NCI-H226 (cell line): ENCODE results near the gene PHF21B.

Experiments
- DNase-seq: peaks from one replicate; pipeline ENCODE4 v3.0.0-alpha.2; 2015

Gene PHF21B

DNA sequence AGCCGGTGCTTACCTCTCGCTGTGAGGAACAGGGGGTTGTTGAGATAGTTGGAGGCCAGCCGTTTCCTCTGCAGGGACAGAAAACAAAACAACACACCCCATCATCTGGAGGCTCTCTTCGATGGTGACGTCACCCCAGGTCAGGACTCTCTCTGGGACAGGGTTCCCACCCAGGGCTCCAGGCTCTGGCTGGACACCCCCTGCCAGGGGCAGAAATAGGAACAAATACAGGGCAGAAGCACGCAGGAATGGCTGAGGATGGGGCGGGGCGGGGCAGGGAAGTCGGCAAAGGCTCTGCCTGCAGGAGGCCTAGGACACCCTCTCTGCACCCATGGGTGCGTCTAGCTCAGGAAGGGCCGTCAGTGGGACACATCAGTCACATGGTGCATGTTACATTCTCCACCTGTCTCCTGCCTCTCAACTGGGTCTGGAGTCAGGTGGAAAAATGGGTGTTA is 118.5 kb downstream of the PHF21B start:
- no peak for DNase-seq

DNA sequence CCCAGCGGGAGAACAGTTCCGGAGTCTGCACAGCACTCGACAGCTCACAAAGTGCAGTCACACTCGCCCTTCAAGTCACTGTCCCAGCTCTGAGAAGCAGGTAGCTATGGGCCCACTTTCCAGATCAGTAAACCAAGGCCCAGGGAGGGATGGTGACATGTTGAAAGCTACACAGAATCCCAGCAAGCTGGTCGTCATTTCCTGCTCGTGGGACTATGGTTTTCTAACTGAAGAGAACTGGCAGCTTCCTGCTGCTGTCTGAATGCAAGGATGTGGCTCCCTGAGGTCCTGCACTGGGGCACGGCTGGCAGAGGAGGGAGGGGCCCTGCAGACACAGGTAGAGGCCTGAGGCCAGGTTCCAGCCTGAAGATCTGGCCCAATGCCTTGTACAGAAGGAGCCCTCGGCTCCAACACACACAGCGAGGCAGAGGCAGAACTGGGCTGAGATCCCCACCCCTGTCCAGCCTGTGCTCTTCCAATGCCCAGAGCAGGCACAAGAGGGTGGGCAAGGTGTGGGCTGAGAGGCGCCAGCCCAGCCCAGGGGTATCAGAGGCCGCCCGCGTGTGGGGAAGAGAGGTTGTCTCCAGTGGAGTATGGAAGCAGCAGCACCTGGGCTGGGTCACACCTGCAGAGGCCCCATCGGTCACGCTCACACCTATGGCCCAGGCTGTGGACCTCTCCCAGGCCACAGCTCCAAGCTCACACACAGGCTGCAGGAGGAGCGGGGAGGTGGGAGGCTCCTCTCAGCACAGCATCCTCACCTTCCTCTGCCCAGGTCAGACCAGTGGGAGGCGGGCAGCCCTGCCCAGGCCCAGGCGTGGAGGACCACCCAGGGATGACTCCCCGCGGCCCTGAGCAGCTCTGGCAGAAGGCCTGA is 119.2 kb downstream of the PHF21B start:
- no peak for DNase-seq

DNA sequence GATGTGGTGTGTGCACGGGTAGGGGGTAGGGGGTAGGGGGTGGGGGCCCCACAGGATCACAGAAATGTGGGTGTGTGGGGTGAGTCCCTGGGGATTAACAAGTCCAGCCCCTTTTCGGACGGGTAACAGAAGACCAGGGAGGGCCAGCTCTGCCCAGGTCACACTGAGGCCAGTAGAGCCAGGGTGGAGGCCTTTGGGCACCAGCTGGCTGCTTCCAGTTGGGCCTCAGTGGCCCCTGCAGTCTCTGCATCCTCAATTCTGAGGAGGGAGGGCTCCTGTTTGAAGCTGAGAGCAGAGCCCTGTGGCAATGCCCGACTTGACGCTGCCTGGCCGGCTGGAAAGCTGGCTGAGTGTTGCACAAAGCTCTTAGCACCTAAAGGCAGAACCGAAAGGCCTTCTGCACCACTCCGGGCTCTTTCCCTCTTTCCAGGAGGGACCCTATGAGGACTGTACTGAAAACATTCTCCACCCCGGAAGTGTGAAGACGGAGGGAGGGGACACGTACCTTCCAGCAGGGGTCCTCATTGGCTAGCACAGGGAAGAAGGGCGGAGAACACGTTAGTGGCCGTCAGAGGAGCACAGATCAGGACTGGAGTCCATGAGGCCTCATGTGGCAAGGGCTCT is 120.4 kb downstream of the PHF21B start:
- DNase-seq: no peak

DNA sequence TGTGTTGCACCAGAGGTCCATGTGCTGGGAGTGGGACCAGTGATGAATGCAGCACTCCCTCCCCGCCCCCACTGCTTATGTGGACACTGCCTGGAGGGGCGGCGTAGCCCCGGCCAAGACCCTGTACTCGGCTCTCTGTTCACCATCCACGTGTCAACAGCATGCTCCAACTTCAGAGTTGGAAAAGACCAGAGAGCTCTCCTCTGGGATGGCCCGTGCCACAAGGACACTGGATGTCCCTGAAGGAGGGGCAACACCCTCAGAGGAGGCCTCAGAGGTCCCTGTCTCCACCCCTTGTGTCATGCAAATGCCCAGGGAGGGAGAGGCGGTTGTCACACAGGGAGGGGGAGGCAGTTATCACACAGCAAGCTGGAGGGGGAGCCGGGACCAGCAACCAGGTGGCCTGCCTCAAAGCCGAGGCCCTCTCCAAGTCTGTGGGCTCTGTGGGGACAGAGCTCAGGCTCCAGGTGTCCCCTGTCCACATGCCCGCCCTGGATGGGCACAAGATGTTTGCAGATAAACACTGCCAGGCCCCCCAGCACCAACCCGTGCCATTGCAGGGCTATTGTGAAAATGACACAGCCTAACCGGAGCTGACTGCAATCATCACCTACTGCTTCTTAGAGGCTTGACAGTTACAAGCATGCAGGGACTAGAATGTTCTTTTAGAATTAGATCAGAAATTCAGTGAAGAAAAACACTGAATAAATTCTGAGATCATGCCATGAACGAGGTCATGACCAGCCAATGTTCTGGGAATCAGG is 121.1 kb downstream of the PHF21B start:
- no peak for DNase-seq

DNA sequence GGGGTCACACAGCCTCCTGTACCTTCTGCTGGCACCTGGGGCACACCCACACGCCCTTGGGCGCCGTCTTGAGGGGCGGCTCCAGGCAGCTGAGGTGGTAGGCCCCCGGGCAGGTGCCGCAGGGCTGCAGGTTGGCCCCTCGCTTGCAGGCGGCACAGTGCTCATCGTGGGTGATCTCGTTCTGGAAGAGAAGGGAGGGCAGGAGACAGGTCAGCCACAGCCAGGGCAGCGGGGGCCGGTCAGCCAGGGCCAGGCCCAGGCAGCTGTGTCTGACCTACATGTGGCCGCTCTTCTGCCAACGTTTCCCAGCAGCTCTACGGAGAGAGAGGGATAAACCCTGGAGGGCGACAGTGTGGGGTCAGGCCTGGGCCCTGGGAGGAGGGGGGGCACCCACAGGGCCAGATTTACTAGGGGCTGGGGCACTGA is 121.9 kb downstream of the PHF21B start:
- DNase-seq: no peak

DNA sequence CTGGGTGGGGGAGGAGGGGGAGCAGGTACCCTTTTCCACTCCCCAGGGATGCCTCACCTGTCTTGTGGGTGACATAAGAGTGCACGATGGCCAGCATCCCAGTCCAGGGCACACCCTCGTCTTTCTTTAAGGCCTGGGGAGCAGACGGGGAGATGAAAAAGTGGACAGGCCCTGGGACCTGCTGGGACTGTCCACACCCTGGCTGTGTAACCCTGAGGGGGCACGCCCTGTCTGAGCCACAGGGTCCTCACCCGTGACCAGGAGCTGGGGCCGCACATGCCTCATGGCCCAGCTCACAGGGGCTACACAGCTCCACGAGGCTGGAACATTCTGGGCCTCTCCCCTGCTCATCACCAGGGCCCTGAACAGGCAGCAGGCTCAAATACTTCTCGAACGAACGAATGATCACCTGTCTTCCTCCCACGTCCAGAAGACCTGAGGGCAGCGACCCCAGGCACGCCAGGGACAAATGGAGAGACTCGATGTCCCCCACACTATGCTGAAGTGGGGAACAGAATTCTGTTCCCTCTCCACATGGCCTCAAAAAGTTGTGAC is 123.9 kb downstream of the PHF21B start:
- DNase-seq: no peak

DNA sequence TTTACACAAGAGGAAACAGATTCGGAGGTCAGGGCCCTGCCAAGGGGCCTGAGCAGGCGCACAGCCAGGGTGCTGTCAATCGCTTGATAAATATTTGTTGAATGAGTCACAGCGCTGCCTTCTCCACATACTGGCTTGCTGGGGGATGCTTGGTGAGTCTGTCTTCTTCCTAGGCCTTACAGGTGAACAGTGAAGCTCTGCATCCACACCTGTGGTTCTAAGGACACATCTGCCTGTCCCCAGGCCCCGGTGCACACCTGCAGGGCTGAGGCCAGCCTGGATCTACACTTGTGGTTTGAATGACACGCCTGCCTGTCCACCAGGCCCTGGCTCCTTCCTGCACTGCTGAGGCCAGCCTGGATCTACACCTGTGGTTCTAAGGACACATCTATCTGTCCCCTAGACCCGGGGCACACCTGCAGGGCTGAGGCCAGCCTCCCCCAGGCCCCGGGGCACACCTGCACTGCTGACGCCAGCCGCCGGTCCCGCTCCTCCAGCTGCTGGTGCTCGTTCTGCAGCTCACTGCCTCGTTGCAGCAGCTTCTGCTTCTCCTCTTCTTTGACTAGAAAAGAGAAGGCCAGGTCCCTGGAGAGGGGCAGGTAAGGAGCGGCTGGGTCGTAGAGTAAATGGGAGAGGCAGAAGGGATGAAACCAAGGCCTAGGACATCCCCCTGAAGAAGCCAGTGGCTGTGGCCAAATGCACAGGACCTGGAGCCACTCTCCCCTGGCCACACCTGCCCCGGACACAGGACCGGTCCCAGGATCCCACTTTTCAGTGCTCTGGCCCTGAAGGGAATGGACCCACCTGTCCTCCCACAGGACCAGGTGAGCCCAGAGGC is 124.6 kb downstream of the PHF21B start:
- no peak for DNase-seq

DNA sequence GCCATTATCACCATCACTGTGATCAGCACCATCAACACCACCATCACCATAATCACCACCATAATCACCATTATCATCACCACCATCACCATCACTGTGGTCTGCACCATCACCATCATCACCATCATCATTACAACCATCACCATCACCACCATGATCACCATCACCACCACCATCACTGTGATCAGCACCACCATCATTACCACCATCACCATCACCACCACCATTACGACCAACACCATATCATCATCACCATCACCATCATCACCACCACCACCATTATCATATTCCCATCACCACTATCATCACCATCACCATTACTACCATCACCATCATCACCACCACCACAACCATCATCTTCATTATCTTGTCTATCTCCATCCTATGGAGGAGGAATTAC is 125.2 kb downstream of the PHF21B start:
- no peak for DNase-seq

DNA sequence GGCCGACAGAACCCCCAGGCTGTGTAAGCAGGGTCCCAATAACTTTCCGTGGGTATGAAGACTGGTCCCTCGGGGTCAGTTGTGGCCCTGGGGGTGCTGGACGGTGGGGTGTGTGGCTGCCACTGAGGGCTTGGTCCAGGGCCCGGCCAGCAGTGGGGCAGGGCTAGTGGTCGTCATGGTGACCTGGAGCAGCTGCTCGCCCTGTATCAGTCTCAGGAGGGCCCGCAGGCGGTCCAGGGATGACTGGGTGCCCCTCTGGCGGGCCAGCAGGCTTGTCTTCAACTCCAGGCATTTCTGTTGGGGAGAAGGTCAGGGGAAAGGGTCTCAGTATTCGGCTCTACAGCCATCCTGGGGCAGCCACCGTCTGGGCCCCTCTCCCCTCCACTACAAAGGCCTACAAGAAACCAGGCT is 126.8 kb downstream of the PHF21B start:
- DNase-seq: no peak

DNA sequence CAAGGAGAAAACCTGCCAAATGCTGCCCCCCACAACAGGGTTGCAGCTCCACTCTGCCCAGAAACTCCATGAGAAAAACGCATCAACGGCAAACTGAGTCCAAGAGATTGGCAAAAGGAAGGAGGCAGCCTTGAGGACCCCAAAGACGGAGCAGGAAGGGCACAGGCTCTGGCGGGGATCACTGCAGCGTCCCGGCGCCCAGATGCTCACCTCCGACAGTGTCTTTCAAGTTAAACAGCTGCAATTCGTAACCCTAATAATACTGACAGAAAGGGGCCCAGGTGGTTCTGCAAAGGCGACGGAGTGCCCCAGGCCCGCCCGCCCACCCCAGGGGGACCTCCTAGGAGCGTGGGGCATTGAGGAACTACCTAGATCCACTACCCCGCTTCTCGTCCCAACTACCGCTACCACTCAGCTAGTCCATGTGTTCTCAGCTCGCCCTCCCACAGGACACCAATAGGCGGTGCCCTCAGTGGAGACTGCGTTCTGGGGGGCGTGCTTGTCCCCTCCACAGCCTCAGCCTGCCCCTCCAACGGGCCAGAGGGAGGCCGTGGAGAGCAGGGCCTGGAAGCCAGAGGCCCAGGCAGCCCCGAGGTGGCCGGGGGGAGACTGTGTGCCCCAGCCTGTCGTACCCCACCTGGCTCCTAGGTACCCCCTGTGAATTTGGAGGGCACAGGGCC is 127.4 kb downstream of the PHF21B start:
- DNase-seq: no peak

DNA sequence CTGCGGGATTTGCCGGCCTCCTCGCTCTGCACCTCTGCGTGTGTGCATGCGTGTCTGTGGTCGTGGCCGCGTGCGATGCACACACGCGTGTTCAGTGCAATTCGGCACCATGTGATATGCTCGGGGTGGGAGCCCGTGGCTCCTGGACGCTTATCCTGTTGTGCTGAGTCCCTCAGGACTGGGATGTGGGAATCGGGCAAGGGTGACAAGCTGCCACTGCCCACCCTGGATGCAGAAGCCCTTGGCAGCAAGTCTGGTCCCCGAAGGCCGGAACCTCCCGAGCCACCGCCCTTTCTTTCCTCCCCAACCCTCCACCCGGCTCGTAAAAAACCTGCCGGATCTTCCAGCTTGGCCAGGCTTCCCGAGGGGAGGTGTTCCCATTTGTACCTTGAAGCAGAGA is 128.2 kb downstream of the PHF21B start:
- DNase-seq: no peak

DNA sequence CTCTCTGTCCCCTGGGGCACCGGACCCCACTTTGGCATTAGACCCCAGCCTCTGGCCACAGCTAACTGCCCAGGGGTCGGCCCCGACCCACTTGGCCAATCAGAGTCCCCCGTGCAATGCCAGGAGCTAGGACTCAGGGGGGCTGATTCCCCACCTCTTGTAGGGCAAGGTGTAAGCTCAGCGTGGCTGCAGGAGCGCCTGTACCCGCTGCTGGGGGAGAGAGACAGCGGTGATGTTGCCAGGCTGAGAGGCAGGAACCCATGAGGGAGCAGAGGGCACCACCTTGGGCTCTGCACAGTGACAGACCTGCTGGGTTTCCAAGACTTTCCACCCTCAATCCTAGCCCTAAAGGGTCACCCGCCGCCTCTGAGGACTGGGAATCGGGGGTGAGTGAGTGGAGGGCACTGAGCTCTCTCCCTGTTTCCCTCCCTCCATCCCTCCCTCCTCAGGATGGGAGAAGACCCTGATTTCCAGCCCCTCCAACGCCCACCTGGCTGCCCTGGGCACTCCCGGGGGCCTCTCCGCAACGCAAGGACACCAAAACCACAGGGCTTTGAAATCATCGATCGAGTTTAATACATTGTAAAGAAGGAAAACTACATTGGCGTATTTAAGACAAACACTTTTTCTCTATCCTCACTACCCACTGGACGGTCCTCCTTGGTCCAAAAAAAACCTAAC is 129.1 kb downstream of the PHF21B start:
- DNase-seq: no peak

DNA sequence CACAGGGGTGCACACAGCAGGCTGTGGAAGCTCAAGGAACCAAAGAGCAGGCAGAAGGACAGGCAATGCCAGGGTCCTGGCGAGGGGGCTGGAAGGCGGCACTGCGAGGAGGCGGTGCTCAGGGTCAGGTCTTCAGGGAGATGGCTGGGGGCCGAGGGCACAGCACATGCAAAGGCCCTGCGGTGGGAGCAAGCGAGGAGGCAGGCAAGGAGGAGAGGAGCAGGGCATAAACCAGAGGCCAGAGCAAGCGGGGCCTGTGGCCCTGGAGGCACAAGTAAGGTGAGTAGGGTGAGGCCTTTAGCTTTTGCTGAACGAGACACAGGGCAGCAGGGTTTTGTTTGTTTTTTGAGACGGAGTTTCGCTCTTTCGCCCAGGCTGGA is 130.5 kb downstream of the PHF21B start:
- DNase-seq: no peak

DNA sequence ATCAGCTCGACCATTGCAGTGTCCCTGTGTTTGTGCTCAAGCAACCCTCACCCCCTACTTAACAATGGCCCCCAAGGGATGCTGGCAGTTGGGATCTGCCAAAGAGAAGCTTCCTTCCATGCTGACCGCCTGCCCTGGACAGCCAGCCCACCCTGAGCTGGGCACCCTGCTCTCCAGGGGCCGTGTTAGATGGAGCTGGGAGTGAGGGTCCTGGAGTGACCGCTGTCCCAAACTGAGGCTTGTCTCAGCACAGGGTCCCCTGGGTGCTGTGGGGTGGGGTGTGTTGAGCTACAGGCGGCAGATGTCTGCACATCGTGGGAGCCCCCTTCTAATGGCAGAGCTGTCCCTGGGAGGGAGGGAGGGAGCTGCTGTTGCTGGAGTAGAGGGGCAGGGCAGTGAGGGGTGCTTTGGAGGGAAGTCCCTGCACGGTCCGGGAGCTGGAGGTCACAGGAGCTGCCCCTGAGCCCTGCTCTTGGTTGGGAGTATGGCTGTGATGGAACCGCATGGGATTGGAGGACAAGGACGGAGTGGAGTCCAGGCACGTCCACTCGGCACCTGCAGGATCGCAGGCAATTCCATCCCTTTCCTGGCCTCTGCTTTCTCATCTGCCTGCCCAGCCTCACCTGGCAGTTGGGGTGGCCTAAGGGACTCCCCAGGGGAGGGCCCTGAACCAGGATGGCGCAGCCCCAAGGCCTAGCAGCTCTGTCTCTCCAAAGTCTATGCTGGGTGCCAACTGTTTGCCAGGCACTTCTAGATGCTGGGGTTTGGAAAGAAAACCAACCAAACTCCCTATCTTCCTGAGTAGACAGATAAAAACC is 131.1 kb downstream of the PHF21B start:
- no peak for DNase-seq

DNA sequence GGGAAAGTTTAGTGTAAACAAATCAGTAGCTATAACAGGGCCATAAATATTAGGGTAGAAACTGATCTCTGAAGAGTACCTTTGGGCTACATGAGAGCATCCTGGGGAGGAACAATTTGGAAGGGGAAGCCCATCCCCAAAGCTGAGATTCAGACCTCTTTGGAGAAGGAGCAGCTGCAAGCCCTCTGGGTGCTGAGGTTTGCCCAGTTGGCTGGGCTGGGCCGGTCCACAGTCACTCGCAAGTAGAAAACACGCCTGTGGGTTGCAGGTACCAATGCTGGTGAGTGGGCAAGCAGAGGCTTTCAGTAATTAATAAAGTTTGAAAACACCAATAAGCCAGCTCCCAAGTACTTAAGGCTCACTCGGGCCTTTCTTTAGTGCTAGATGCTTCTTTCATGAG is 132.9 kb downstream of the PHF21B start:
- no peak for DNase-seq

DNA sequence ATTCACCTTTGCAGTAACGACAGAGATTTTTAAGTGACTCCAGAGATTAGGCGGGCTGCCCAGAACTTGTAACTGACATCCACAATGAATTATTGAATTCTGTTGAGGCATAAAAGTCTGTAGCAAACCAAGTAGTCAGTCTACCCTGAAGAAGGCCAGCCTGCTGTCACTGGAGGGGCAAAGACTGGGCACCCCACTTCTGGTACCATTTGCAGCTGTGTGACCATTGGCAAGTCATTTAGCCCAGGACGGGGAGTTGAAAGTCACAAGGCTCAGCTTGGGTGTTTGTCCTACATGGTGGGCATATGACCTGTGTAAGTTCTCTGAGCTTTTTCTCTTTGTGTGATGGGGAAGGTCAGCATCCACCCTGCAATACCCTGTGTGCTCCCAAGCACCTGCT is 138.0 kb downstream of the PHF21B start:
- no peak for DNase-seq

DNA sequence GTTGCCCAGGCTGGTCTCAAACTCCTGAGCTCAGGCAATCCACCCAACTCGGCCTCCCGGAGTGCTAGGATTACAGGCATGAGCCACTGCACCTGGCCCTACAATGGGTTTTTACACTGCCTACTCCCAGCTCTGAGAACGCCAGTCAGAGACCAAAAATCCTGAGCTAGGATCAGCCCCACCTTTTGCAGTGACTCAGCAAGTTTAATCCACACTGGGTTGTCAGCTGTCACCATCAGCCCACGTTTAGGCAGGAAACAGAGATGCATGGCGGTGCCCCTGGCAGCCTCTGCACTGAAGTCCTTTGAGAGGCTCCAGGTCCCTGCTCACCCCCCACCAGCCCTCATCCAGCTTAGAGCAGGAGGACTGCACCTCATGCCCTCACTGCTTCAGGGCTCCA is 139.8 kb downstream of the PHF21B start:
- peak; percentile 8 for DNase-seq

DNA sequence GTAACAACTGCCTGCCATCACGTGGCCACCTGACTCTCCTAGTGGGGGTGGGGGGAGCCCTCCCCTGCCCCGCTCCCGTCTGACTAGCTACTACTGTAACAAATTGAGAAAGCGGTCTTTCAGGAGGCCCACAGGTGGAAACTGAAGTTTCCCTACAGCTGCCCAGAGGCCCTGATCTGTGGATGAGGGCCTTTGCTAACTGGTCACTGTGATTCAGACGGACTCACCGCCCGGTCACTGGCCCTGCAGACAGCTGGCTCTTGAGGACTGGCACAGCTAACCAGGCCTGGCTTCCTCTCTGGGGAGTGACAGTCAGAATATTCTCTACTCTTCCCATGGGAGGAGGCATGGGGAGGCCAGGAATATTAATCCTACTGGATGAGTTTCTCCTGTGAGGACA is 140.6 kb downstream of the PHF21B start:
- no peak for DNase-seq

DNA sequence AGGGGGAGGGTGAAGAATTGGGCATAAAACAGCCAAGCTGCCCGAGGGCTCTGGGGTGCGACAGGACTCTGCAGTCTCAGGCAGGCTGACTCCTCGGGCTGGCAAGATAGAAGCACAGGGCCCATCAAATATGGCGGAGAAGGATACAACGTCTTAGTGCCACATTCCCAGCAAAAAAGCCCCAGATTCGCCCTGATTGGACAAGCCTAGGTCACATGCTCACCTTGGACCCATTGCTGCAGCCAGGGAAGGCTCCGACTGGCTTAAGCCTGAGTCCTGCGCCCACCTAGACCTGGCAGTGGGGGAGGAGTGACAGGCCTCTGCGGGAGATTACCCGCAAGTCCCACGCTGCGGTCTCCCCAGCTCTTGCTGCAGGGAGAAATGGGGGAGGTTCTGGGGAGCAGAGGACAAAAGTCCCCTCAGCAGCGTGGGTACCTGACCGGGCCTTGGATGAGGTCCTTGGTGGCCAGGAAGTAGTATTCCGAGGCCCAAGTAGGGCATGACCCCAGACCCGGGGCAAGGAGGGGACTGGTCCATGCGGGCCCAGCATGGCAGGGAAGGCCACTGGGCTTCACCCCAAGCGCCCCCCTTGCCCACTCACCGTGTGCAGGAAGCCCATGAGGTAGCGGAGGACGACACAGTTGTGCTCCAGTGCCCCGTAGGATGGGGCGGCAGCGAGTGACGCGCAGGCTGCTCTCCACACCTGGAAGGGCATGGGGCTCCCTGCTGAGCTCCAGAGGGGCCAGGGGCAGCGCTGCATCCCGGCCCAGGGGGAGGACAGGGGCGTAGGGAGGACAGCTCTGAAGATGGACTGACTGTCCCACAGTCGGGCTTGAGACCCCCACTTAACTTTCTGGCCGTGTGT is 144.4 kb downstream of the PHF21B start:
- DNase-seq: no peak
